Naive thymus-derived CD8-positive, alpha-beta T cell (primary cell): ENCODE measurements around the gene DYNLT4. TPM values are rescaled to one million over a fixed set of nuclear protein-coding genes. Genes with fewer than 3 reads are reported as not detected.
"Not testable (repeated sequence)": the region's sequence is repeated elsewhere in the genome, so short reads cannot be mapped to it uniquely, and the experiment has no call there.

ENCODE experiments used
- ATAC-seq, 2 donors: fragments of 150-1000 bp; cut with Tn5 transposase in 1 of 2; sonication (Bioruptor Pico), chemical (Tn5 transposase) in 1 of 2; 1 replicate in 1 of 2; 2 replicates in 1 of 2; pipeline ENCODE4 v1.10.0; 2021; ENCODE audit warnings: mild to moderate bottlenecking in 2 of 2, moderate library complexity in 2 of 2
- POLR2A ChIA-PET: fragments of 350-600 bp; sonication (Branson Sonifier 250); formaldehyde crosslinking; loops from one replicate; lab custom pipeline; 2021; ENCODE audit warnings: antibody characterized with exemption; lab: Charles Lee
- DNase-seq, 10 donors: peaks; one replicate each; pipeline versions ENCODE4 v3.0.0 to v3.0.0-alpha.2; 2020 to 2022
- H3K27ac Mint-ChIP-seq, 10 donors: one replicate each; pipeline ENCODE4 v1.8.0; 2020 to 2022; ENCODE audit warnings: mild to moderate bottlenecking in 10 of 10, mixed read lengths in 10 of 10, moderate library complexity in 4 of 10, inconsistent platforms in 1 of 10
- H3K27me3 Mint-ChIP-seq, 5 donors: one replicate each; pipeline ENCODE4 v1.8.0; 2021 to 2022; ENCODE audit warnings: mixed read lengths in 5 of 5
- H3K36me3 Mint-ChIP-seq, 3 donors: one replicate each; pipeline ENCODE4 v1.8.0; 2020 to 2022; ENCODE audit warnings: mixed read lengths in 3 of 3, mild to moderate bottlenecking in 2 of 3, inconsistent platforms in 1 of 3
- H3K4me1 Mint-ChIP-seq, 4 donors: one replicate each; pipeline ENCODE4 v1.8.0; 2021 to 2022; ENCODE audit warnings: mixed read lengths in 4 of 4
- H3K4me3 Mint-ChIP-seq, 10 donors: one replicate each; pipeline ENCODE4 v1.8.0; 2020 to 2022; ENCODE audit warnings: mild to moderate bottlenecking in 10 of 10, mixed read lengths in 10 of 10, moderate library complexity in 6 of 10, inconsistent platforms in 1 of 10
- H3K9me3 Mint-ChIP-seq, 9 donors: one replicate each; pipeline ENCODE4 v1.8.0; 2020 to 2022; ENCODE audit warnings: mixed read lengths in 9 of 9, mild to moderate bottlenecking in 3 of 9, inconsistent platforms in 1 of 9, moderate library complexity in 1 of 9
- polyA plus RNA-seq, 3 donors: library from polyadenylated mRNA; unstranded; fragments of 300-500 nt; fragmentation: Illumina TruSeq; gene quantifications; one replicate each; pipeline ENCODE4 v1.2.3, GENCODE V29; 2021
- total RNA-seq, 8 experiments: library from RNA in 2 of 8; stranded (reverse) in 2 of 8; gene quantifications; one replicate each; pipeline ENCODE4 v1.2.3 and lab custom pipeline; 2021 to 2026

Gene DYNLT4
- total and polyA plus RNA-seq, 5 experiments from 2014 or later, result 0.24 to 2.1 (median 1.0) TPM; not detected in 1

DNA sequence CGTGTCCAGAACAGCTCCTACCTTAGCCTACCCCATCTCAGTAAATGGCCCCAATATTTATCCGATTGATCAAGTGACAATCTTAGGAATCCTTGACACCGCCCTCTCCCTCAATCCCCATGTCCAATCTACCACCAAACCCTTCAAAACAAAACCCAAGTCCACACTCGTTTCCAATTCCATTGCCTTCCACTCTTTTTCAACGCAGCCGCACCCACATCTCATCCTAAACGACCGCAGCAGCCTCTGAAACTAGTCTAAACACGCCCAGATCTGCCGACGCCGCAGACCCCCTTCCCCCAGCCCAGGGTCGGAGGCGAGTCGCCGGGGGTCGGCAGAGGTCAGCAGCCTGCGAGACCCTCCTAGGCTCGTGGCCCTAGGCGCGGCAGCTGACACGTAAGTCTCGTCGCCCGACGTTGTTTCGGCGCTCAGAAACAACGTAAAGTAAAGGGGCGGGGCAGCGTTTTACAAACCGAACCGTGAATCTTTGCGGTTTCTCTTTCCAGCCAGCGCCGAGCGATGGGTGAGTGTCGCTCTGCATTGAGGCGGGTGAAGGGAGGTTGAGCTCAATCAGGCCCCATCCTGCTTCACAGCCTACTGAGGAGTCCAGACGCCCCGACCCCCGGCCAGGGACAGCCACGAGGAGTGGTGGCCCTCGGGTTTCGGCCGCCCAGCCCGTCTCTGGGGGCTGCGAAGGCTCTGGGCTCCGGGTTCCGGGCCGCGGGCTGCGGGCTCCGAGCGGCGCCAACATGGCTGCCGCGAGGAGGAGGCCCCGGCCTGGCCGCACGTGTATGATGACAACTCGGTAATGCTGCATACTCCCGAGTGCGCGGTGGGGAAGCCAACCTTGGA, 31.8 kb downstream of the DYNLT4 start, which contains the start of gene RPS8:
Gene RPS8, plus strand, starts transcription at position 463 of the 852 bp plus-strand sequence. Its CDS starts 57 bp downstream, at position 520.
- POLR2A ChIA-PET, result interaction anchor here (0.5 to 5.3 kb wide), 38 partner anchors 9 to 1385 kb away, joined by 3 to 109 read pairs (median 5); partner anchors contain the start of genes ARMH1, BEST4, BTBD19 and CCDC163
- Mint-ChIP-seq H3K27me3 (no peaks in the 10 kb centered on the region), H3K36me3 (peaks cover 0 to 44% (median 9%) of the 10 kb centered on the region in 3 donors), H3K4me1 (peaks cover 23 to 42% (median 34%) of the 10 kb centered on the region in 4 donors), H3K4me3 (peak within 1 kb of the TSS; percentile 84 to 100 (median 93)), H3K9me3 (no peaks in the 10 kb centered on the region), H3K27ac (peak within 1 kb of the TSS; percentile 92 to 99 (median 96))
- DNase-seq, result peak; percentile 67 to 95 (median 87)
- peak; percentile 82 to 83 for ATAC-seq

DNA sequence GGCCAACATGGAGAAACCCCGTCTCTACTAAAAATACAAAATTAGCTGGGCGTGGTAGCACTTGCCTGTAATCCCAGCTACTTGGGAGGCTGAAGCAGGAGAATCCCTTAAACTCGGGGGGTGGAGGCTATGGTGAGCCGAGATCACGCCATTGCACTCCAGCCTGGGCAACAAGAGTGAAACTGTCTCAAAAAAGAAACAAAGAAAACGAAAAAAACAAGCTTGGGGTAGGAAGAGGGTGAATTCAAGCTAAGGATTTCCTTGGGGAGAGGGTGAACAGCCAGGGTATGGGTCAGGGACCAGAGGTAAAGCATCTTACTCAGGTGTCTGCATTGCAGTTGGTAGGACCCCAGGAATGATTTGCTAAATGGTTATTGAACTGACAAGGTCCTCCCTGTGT, 40.7 kb downstream of the DYNLT4 start:
- not testable (repeated sequence) for DNase-seq, H3K36me3 Mint-ChIP-seq, H3K4me3 Mint-ChIP-seq, H3K27ac Mint-ChIP-seq, H3K9me3 Mint-ChIP-seq, ATAC-seq, H3K4me1 Mint-ChIP-seq, H3K27me3 Mint-ChIP-seq
- POLR2A ChIA-PET, result interaction anchor here (0.8 to 2.2 kb wide), 5 partner anchors 9 to 54 kb away, joined by 3 to 10 read pairs (median 5); partner anchors contain the start of genes RNU5D-1 and RPS8

GRCh38 chr1:44760876-44761275, 46.3 kb downstream of the DYNLT4 start:
- POLR2A ChIA-PET, result no interaction called here
- peaks cover 0 to 8% (median 0%) of the 10 kb centered on the region in 3 donors for H3K36me3 Mint-ChIP-seq
- H3K4me3 Mint-ChIP-seq, result no peak overlapping the region
- H3K9me3 Mint-ChIP-seq, result no peaks in the 10 kb centered on the region
- no peak for ATAC-seq
- no peak overlapping the region for H3K27ac Mint-ChIP-seq
- peaks cover 1 to 12% (median 10%) of the 10 kb centered on the region in 4 donors for H3K4me1 Mint-ChIP-seq
- H3K27me3 Mint-ChIP-seq, result no peaks in the 10 kb centered on the region
- DNase-seq, result no peak

DNA sequence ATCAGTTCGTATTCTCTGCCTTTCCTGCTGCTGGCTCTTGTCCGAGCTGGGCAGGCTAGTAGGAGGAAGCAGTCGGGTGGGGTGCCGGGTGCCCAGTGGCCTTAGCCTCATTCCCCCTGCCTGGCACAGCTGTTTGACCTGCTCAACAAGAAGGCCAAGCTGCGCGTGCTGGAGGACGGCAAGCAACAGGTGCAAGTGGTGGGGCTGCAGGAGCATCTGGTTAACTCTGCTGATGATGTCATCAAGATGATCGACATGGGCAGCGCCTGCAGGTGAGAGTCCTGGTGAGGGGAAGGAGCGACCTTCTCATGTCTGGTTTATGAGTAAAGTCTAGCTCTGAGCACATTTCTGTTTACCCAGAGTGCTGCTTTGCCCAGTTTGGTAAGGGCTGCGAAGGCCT, 48.1 kb downstream of the DYNLT4 start:
- POLR2A ChIA-PET, result interaction anchor here (1.4 kb wide), 1 partner anchor 16 kb away, joined by 7 read pairs; the partner anchor contains the start of gene RPS8
- H3K36me3 Mint-ChIP-seq, result peaks cover 0 to 8% (median 0%) of the 10 kb centered on the region in 3 donors

DNA sequence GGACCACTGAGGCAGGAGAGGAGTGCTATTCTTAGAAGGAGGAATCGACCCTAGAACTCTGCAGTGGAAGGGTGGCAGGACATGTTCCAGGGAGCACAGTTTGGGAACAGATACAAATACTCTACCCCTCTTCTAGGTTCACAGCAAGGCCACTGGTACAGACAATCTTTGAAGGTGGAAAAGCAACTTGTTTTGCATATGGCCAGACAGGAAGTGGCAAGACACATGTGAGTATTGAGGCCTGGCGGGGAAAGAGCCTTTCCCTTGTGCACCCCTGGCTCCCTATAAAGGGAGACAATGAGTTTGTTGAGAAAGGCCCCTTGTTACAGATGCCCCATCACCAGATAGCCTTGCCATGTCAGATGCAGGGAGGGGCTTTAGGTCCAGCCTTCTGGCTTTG, 49.7 kb downstream of the DYNLT4 start:
- H3K4me1 Mint-ChIP-seq, result peaks cover 5 to 20% (median 14%) of the 10 kb centered on the region in 4 donors
- DNase-seq, result no peak
- no peak overlapping the region for H3K4me3 Mint-ChIP-seq
- H3K27ac Mint-ChIP-seq, result peak overlapping the region in 2 of 10 donors; percentile 53 to 79
- H3K36me3 Mint-ChIP-seq, result peaks cover 0 to 6% (median 0%) of the 10 kb centered on the region in 3 donors
- no peaks in the 10 kb centered on the region for H3K9me3 Mint-ChIP-seq
- no peak for ATAC-seq
- POLR2A ChIA-PET, result no interaction called here
- H3K27me3 Mint-ChIP-seq, result no peaks in the 10 kb centered on the region

More for the DNA sequence above, 48.1 kb downstream of the DYNLT4 start:
- no peaks in the 10 kb centered on the region for H3K27me3 Mint-ChIP-seq
- H3K4me3 Mint-ChIP-seq, result no peak overlapping the region
- no peaks in the 10 kb centered on the region for H3K9me3 Mint-ChIP-seq
- ATAC-seq (no peak), DNase-seq (no peak)
- peaks cover 1 to 13% (median 11%) of the 10 kb centered on the region in 4 donors for H3K4me1 Mint-ChIP-seq
- H3K27ac Mint-ChIP-seq, result peak overlapping the region in 1 of 10 donors; percentile 38

Other genes starting within 250 kb of the DYNLT4 start
- gene TMEM53, start 132.9 kb downstream of the DYNLT4 start, total RNA-seq, result 1 to 10 TPM; 1.0 to 2.1 TPM
- 1 to 10 TPM; 4.6 to 5.9 (median 5.5) TPM for gene TMEM53, start 132.9 kb downstream of the DYNLT4 start, polyA plus RNA-seq
- gene ARMH1, start 132.6 kb downstream of the DYNLT4 start, total RNA-seq, result 10 to 100 TPM; 70.4 to 79.0 TPM
- gene ARMH1, start 132.6 kb downstream of the DYNLT4 start, polyA plus RNA-seq, result 10 to 100 TPM; 46.2 to 75.6 (median 53.2) TPM
- gene RNU5D-1, start 76.2 kb downstream of the DYNLT4 start, total RNA-seq, result not detected
- gene RNU5D-1, start 76.2 kb downstream of the DYNLT4 start, polyA plus RNA-seq, result not detected
- under 1 TPM; 0.41 to 0.91 TPM for gene KIF2C, start 67.5 kb downstream of the DYNLT4 start, total RNA-seq
- under 1 TPM; 0.40 to 0.61 (median 0.40) TPM for gene KIF2C, start 67.5 kb downstream of the DYNLT4 start, polyA plus RNA-seq
- gene RPS8, start 31.8 kb downstream of the DYNLT4 start, total RNA-seq, result 1,000 to 10,000 TPM; 2,208 to 2,330 TPM
- gene RPS8, start 31.8 kb downstream of the DYNLT4 start, polyA plus RNA-seq, result 1,000 to 10,000 TPM; 1,336 to 1,571 (median 1,431) TPM
- gene BEST4, start 19.2 kb downstream of the DYNLT4 start, total RNA-seq, result 1 to 10 TPM; 1.6 to 2.2 TPM
- under 1 TPM in 2 of 3 donors, not detected in 1; 0.29 to 0.32 TPM for gene BEST4, start 19.2 kb downstream of the DYNLT4 start, polyA plus RNA-seq
- 100 to 1,000 TPM; 139 to 140 TPM for gene PLK3, start 7.0 kb downstream of the DYNLT4 start, total RNA-seq
- 10 to 100 TPM; 14.3 to 36.0 (median 25.5) TPM for gene PLK3, start 7.0 kb downstream of the DYNLT4 start, polyA plus RNA-seq
- gene BTBD19, start 1.2 kb upstream of the DYNLT4 start, total RNA-seq, result 1 to 10 TPM; 6.5 to 8.8 TPM
- gene BTBD19, start 1.2 kb upstream of the DYNLT4 start, polyA plus RNA-seq, result under 1 TPM; 0.16 to 0.47 (median 0.44) TPM
- 1 to 10 TPM; 1.6 to 2.0 TPM for gene PTCH2, start 35.9 kb upstream of the DYNLT4 start, total RNA-seq
- not detected for gene PTCH2, start 35.9 kb upstream of the DYNLT4 start, polyA plus RNA-seq
- gene EIF2B3, start 179.2 kb upstream of the DYNLT4 start, total RNA-seq, result 10 to 100 TPM; 16.0 to 16.5 TPM
- gene EIF2B3, start 179.2 kb upstream of the DYNLT4 start, polyA plus RNA-seq, result 10 to 100 TPM; 22.1 to 27.9 (median 22.5) TPM
- 10 to 100 TPM; 47.2 to 49.3 TPM for gene HECTD3, start 204.0 kb upstream of the DYNLT4 start, total RNA-seq
- 10 to 100 TPM in 2 of 3 donors, 1 to 10 TPM in 1; 7.2 to 17.8 (median 15.6) TPM for gene HECTD3, start 204.0 kb upstream of the DYNLT4 start, polyA plus RNA-seq
- 10 to 100 TPM; 74.9 to 78.8 TPM for gene UROD, start 204.9 kb upstream of the DYNLT4 start, total RNA-seq
- gene UROD, start 204.9 kb upstream of the DYNLT4 start, polyA plus RNA-seq, result 10 to 100 TPM; 71.6 to 80.9 (median 74.9) TPM